Neural cell (in vitro differentiated cells): Measurements from ENCODE around the gene CHDH. TPM values are rescaled to one million over a fixed set of nuclear protein-coding genes. Genes with fewer than 3 reads are reported as not detected.

ENCODE experiments used
- H2AFZ ChIP-seq: fragments of 200-600, 300-800 bp; sonication (generic), shearing (Covaris generic); 2 replicates; pipeline ENCODE4 v1.6.0; 2014; ENCODE audit warnings: low read depth, mild to moderate bottlenecking, antibody characterized with exemption, low read length, moderate library complexity
- H3F3A ChIP-seq: fragments of 200-600 bp; shearing (Covaris generic); 2 replicates; pipeline ENCODE4 v1.6.1; 2016; ENCODE audit warnings: mild to moderate bottlenecking, moderate library complexity, mixed read lengths, antibody characterized with exemption, low read length; ENCODE audit not compliant: insufficient read depth, poor library complexity, severe bottlenecking
- H3K27ac ChIP-seq: fragments of 200-600, 300-800 bp; sonication (generic), shearing (Covaris generic); 2 replicates; pipeline ENCODE4 v1.5.1; 2014; ENCODE audit warnings: mild to moderate bottlenecking, low read length, moderate library complexity
- H3K27me3 ChIP-seq: fragments of 300-800, 200-600 bp; sonication (generic), shearing (Covaris generic); 2 replicates; pipeline ENCODE4 v1.6.0; 2014; ENCODE audit warnings: mild to moderate bottlenecking, low read depth, low read length, moderate library complexity; ENCODE audit not compliant: insufficient read depth
- H3K36me3 ChIP-seq: fragments of 300-800, 200-600 bp; sonication (generic), shearing (Covaris generic); 2 replicates; pipeline ENCODE4 v1.5.1; 2014; ENCODE audit warnings: mild to moderate bottlenecking, antibody characterized with exemption, low read length, moderate library complexity; ENCODE audit not compliant: insufficient read depth
- H3K4me2 ChIP-seq: fragments of 300-800, 200-600 bp; sonication (generic), shearing (Covaris generic); 2 replicates; pipeline ENCODE4 v1.6.0; 2014; ENCODE audit warnings: mild to moderate bottlenecking, low read length
- H3K4me3 ChIP-seq: fragments of 300-800, 200-600 bp; sonication (generic), shearing (Covaris generic); 2 replicates; pipeline ENCODE4 v1.5.1; 2014; ENCODE audit warnings: mild to moderate bottlenecking, low read length, moderate library complexity
- H3K79me2 ChIP-seq: fragments of 200-600 bp; shearing (Covaris generic); replicated peaks from 2 replicates; pipeline ENCODE4 v1.6.0; 2014; ENCODE audit warnings: mild to moderate bottlenecking, low read length, moderate library complexity; ENCODE audit not compliant: insufficient read depth
- H3K9ac ChIP-seq: fragments of 300-800, 200-600 bp; sonication (generic), shearing (Covaris generic); 2 replicates; pipeline ENCODE4 v1.6.1; 2016; ENCODE audit warnings: mild to moderate bottlenecking, low read length, mixed read lengths
- H3K9me2 ChIP-seq: fragments of 200-600 bp; shearing (Covaris generic); 2 replicates; pipeline ENCODE4 v1.6.1; 2016; ENCODE audit warnings: mild to moderate bottlenecking, low read length, mixed read lengths; ENCODE audit not compliant: insufficient read depth
- H3K9me3 ChIP-seq: fragments of 200-600, 300-800 bp; sonication (generic), shearing (Covaris generic); 2 replicates; pipeline ENCODE4 v1.6.1; 2016; ENCODE audit warnings: mild to moderate bottlenecking, mixed run types, low read length, moderate library complexity, mixed read lengths
- H4K20me1 ChIP-seq: fragments of 200-600 bp; shearing (Covaris generic); 2 replicates; pipeline ENCODE4 v1.6.1; 2016; ENCODE audit warnings: mild to moderate bottlenecking, mixed run types; ENCODE audit not compliant: insufficient read depth
- EP300 ChIP-seq: fragments of 450-650 bp; conservative IDR thresholded peaks from 2 replicates; pipeline ENCODE4 v1.6.1; 2014; ENCODE audit warnings: antibody characterized with exemption, mild to moderate bottlenecking, moderate library complexity; ENCODE audit not compliant: poor library complexity, severe bottlenecking
- EZH2 ChIP-seq: fragments of 200-600, 300-800 bp; shearing (Covaris generic), sonication (generic); IDR thresholded peaks from 2 replicates; pipeline ENCODE4 v1.6.1; 2014; ENCODE audit warnings: antibody characterized with exemption, low read length, borderline replicate concordance, mild to moderate bottlenecking; ENCODE audit not compliant: insufficient read depth, poor library complexity, severe bottlenecking
- MXI1 ChIP-seq: fragments of 450-650 bp; conservative IDR thresholded peaks from 2 replicates; pipeline ENCODE4 v1.6.1; 2014; ENCODE audit warnings: antibody characterized with exemption, mild to moderate bottlenecking; ENCODE audit not compliant: poor library complexity, severe bottlenecking
- POLR2AphosphoS5 ChIP-seq: IDR thresholded peaks from 2 replicates; pipeline ENCODE4 v1.6.1; 2012
- RAD21 ChIP-seq: fragments of 450-650 bp; conservative IDR thresholded peaks from 2 replicates; pipeline ENCODE4 v1.6.1; 2014; ENCODE audit warnings: antibody characterized with exemption, mild to moderate bottlenecking, moderate library complexity
- SMC3 ChIP-seq: fragments of 450-650 bp; conservative IDR thresholded peaks from 2 replicates; pipeline ENCODE4 v1.6.1; 2014; ENCODE audit warnings: antibody characterized with exemption, mild to moderate bottlenecking, moderate library complexity; ENCODE audit not compliant: poor library complexity
- TAF1 ChIP-seq: IDR thresholded peaks from 2 replicates; pipeline ENCODE4 v1.6.1; 2012; ENCODE audit warnings: low read depth
- polyA plus RNA-seq: library from polyadenylated mRNA; depleted of rRNA; stranded (reverse); fragments of >200 nt; gene quantifications from 2 replicates; pipeline ENCODE4 v1.2.3, GENCODE V29; 2014
- TF ChIP-seq, protein P1 (sequence below): IDR thresholded peaks from 2 replicates; pipeline ENCODE4 v1.6.1; 2012; ENCODE audit warnings: borderline replicate concordance
- TF ChIP-seq, protein P2 (sequence below): fragments of 450-650 bp; IDR thresholded peaks from 2 replicates; pipeline ENCODE4 v1.5.1; 2014; ENCODE audit warnings: antibody characterized with exemption, mild to moderate bottlenecking, moderate library complexity; ENCODE audit not compliant: poor library complexity, severe bottlenecking

CHDH gene
- polyA plus RNA-seq, 1 donor from 2014 or later: 0.17 TPM

DNA sequence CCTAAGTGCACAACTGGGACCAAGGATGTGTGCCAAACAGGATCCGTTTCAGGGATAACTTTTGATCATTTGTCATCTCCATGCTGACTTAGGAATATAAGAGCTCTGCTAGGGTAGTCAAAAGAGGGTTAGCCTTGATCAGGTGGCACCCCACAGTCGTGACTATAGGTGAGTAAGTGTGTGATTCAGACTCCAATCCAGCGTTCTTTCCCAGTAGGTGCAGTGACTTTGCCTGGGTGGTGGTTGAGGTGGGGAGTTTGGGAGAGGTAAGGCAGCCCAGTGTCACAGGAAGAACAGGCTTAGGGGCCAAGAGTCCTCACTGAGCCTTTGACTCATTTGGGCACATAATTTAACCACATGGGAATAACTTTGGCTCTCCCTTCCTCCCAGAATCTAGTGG, 51.0 kb downstream of the CHDH start:
- Histone ChIP-seq H3K9me3 (no peaks in the 10 kb centered on the region), H3K27me3 (no peaks in the 10 kb centered on the region), H3K4me2 (no peak overlapping the region), H3K9ac (no peak overlapping the region), H3F3A (no peaks in the 10 kb centered on the region), H3K4me3 (no peak overlapping the region), H3K36me3 (no peaks in the 10 kb centered on the region), H3K9me2 (no peaks in the 10 kb centered on the region), H2AFZ (no peak overlapping the region), H4K20me1 (no peaks in the 10 kb centered on the region), H3K27ac (no peak overlapping the region), H3K79me2 (no peaks in the 10 kb centered on the region)
- no peak for TF ChIP-seq TAF1
- TF ChIP-seq, protein P1, sequence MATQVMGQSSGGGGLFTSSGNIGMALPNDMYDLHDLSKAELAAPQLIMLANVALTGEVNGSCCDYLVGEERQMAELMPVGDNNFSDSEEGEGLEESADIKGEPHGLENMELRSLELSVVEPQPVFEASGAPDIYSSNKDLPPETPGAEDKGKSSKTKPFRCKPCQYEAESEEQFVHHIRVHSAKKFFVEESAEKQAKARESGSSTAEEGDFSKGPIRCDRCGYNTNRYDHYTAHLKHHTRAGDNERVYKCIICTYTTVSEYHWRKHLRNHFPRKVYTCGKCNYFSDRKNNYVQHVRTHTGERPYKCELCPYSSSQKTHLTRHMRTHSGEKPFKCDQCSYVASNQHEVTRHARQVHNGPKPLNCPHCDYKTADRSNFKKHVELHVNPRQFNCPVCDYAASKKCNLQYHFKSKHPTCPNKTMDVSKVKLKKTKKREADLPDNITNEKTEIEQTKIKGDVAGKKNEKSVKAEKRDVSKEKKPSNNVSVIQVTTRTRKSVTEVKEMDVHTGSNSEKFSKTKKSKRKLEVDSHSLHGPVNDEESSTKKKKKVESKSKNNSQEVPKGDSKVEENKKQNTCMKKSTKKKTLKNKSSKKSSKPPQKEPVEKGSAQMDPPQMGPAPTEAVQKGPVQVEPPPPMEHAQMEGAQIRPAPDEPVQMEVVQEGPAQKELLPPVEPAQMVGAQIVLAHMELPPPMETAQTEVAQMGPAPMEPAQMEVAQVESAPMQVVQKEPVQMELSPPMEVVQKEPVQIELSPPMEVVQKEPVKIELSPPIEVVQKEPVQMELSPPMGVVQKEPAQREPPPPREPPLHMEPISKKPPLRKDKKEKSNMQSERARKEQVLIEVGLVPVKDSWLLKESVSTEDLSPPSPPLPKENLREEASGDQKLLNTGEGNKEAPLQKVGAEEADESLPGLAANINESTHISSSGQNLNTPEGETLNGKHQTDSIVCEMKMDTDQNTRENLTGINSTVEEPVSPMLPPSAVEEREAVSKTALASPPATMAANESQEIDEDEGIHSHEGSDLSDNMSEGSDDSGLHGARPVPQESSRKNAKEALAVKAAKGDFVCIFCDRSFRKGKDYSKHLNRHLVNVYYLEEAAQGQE: no peak

DNA sequence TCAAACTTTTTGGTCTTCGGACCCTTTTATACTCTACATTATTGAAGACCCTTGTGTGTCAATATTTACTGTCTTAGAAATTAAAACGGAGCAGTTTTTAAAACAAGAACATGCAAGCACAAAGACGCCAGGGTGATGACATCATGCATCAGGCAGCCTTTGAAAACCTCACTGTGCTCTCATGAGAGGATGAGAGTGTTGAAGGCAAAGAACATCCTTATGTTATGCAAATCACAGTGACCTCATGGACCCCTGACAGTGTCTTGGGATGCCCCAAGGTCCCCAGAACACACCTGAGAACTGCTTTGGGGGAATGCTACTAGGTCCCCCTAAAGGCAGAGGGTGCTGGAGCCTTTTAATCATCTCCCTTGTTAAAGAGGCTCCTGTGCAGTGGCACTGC, 51.6 kb downstream of the CHDH start:
- Histone ChIP-seq H3K9me3 (no peaks in the 10 kb centered on the region), H3K36me3 (no peaks in the 10 kb centered on the region), H3F3A (no peaks in the 10 kb centered on the region), H3K27me3 (no peaks in the 10 kb centered on the region), H3K9ac (no peak overlapping the region), H3K4me3 (no peak overlapping the region), H3K79me2 (no peaks in the 10 kb centered on the region), H3K27ac (no peak overlapping the region), H3K4me2 (no peak overlapping the region), H3K9me2 (no peaks in the 10 kb centered on the region), H4K20me1 (no peaks in the 10 kb centered on the region), H2AFZ (no peak overlapping the region)
- TF ChIP-seq EZH2: no peak
- TF ChIP-seq TAF1: no peak
- no peak for TF ChIP-seq EP300
- no peak for TF ChIP-seq MXI1
- TF ChIP-seq, protein P1: no peak
- TF ChIP-seq SMC3: no peak
- no peak for TF ChIP-seq POLR2AphosphoS5
- TF ChIP-seq, protein P2, sequence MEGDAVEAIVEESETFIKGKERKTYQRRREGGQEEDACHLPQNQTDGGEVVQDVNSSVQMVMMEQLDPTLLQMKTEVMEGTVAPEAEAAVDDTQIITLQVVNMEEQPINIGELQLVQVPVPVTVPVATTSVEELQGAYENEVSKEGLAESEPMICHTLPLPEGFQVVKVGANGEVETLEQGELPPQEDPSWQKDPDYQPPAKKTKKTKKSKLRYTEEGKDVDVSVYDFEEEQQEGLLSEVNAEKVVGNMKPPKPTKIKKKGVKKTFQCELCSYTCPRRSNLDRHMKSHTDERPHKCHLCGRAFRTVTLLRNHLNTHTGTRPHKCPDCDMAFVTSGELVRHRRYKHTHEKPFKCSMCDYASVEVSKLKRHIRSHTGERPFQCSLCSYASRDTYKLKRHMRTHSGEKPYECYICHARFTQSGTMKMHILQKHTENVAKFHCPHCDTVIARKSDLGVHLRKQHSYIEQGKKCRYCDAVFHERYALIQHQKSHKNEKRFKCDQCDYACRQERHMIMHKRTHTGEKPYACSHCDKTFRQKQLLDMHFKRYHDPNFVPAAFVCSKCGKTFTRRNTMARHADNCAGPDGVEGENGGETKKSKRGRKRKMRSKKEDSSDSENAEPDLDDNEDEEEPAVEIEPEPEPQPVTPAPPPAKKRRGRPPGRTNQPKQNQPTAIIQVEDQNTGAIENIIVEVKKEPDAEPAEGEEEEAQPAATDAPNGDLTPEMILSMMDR: no peak
- no peak for TF ChIP-seq RAD21
